Left ventricle myocardium inferior (tissue), 1 donor: ENCODE results near the gene CAPN5. TPM values are rescaled to one million over a fixed set of nuclear protein-coding genes. Genes with fewer than 3 reads are reported as not detected.

Source experiments
- DNase-seq: peaks from one replicate; pipeline ENCODE4 v3.0.0-alpha.2; 2020
- H3K27ac ChIP-seq: fragments of 200-600 bp; replicated peaks from 2 replicates; pipeline ENCODE4 v1.8.0; 2021
- H3K27me3 ChIP-seq: fragments of 200-600 bp; 2 replicates; pipeline ENCODE4 v1.8.0; 2021; ENCODE audit warnings: low read depth
- H3K36me3 ChIP-seq: fragments of 200-600 bp; 2 replicates; pipeline ENCODE4 v1.8.0; 2021
- H3K4me1 ChIP-seq: fragments of 200-600 bp; 2 replicates; pipeline ENCODE4 v1.8.0; 2021
- H3K4me3 ChIP-seq: fragments of 200-600 bp; 2 replicates; pipeline ENCODE4 v1.8.0; 2021; ENCODE audit warnings: mild to moderate bottlenecking, moderate library complexity
- H3K9me3 ChIP-seq: fragments of 200-600 bp; replicated peaks from 2 replicates; pipeline ENCODE4 v1.8.0; 2021
- intact Hi-C: fragments of 100-400 bp; cut with micrococcal nuclease; formaldehyde crosslinking; loops from one replicate; pipeline ENCODE4 v1.11.0; 2022
- total RNA-seq: library from RNA; stranded (reverse); fragmentation: NEBNext Ultra II Directional; extraction: Animal tissue kit (Norgen Biotek cat#: 25700); gene quantifications from one replicate; pipeline ENCODE4 v1.2.1, GENCODE V29; 2021
- TF ChIP-seq, protein P1 (sequence below): fragments of 200-600 bp; IDR thresholded peaks from 2 replicates; pipeline ENCODE4 v1.8.0; 2021; ENCODE audit warnings: antibody characterized with exemption, mild to moderate bottlenecking, borderline replicate concordance
- donor health status: DM: no; HTN: yes; CAD: no; lungs with severe emphysema.

CAPN5 gene
- total RNA-seq, 1 donor from 2014 or later = 2.3 TPM

GRCh38 chr11:77071077-77071476 lies 4.3 kb downstream of the CAPN5 start:
- no peak overlapping the region for H3K4me3 ChIP-seq
- TF ChIP-seq, protein P1, sequence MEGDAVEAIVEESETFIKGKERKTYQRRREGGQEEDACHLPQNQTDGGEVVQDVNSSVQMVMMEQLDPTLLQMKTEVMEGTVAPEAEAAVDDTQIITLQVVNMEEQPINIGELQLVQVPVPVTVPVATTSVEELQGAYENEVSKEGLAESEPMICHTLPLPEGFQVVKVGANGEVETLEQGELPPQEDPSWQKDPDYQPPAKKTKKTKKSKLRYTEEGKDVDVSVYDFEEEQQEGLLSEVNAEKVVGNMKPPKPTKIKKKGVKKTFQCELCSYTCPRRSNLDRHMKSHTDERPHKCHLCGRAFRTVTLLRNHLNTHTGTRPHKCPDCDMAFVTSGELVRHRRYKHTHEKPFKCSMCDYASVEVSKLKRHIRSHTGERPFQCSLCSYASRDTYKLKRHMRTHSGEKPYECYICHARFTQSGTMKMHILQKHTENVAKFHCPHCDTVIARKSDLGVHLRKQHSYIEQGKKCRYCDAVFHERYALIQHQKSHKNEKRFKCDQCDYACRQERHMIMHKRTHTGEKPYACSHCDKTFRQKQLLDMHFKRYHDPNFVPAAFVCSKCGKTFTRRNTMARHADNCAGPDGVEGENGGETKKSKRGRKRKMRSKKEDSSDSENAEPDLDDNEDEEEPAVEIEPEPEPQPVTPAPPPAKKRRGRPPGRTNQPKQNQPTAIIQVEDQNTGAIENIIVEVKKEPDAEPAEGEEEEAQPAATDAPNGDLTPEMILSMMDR = no peak
- no peaks in the 10 kb centered on the region for H3K27me3 ChIP-seq
- no peak for DNase-seq
- intact Hi-C loops = no loop called here
- no peak overlapping the region for H3K27ac ChIP-seq
- no peaks in the 10 kb centered on the region for H3K36me3 ChIP-seq
- peaks cover 51% of the 10 kb centered on the region for H3K4me1 ChIP-seq
- H3K9me3 ChIP-seq = no peaks in the 10 kb centered on the region

- no peaks in the 10 kb centered on the region for H3K27me3 ChIP-seq
- peak overlapping the region; percentile 89 for H3K27ac ChIP-seq
- H3K36me3 ChIP-seq = no peaks in the 10 kb centered on the region
- H3K4me3 ChIP-seq = no peak overlapping the region
- no peak for DNase-seq
- TF ChIP-seq, protein P1 = no peak
- H3K4me1 ChIP-seq = peaks cover 44% of the 10 kb centered on the region
- intact Hi-C loops = no loop called here
- no peaks in the 10 kb centered on the region for H3K9me3 ChIP-seq
These were observed 5.2 kb downstream of the CAPN5 start for GRCh38 chr11:77071671-77072605.

- H3K36me3 ChIP-seq = no peaks in the 10 kb centered on the region
- intact Hi-C loops = no loop called here
These were observed 6.1 kb downstream of the CAPN5 start for GRCh38 chr11:77072851-77073327.

GRCh38 chr11:77073328-77074001 lies 6.7 kb downstream of the CAPN5 start:
- peak; percentile 83 for DNase-seq
- peaks cover 7% of the 10 kb centered on the region for H3K9me3 ChIP-seq
- H3K27ac ChIP-seq = peak overlapping the region; percentile 89
- intact Hi-C loops = no loop called here
- H3K27me3 ChIP-seq = no peaks in the 10 kb centered on the region
- TF ChIP-seq, protein P1 = peak; percentile 49
- H3K4me1 ChIP-seq = peaks cover 32% of the 10 kb centered on the region
- no peaks in the 10 kb centered on the region for H3K36me3 ChIP-seq
- H3K4me3 ChIP-seq = no peak overlapping the region

More at GRCh38 chr11:77072851-77073327, 6.1 kb downstream of the CAPN5 start:
- H3K4me3 ChIP-seq = no peak overlapping the region
- no peaks in the 10 kb centered on the region for H3K27me3 ChIP-seq
- peaks cover 1% of the 10 kb centered on the region for H3K9me3 ChIP-seq
- H3K4me1 ChIP-seq = peaks cover 35% of the 10 kb centered on the region
- H3K27ac ChIP-seq = peak overlapping the region; percentile 89
- no peak for DNase-seq
- TF ChIP-seq, protein P1 = no peak

- peaks cover 13% of the 10 kb centered on the region for H3K9me3 ChIP-seq
- H3K4me1 ChIP-seq = peaks cover 32% of the 10 kb centered on the region
- H3K4me3 ChIP-seq = no peak overlapping the region
- no peaks in the 10 kb centered on the region for H3K36me3 ChIP-seq
- intact Hi-C loops = no loop called here
- TF ChIP-seq, protein P1 = no peak
- no peaks in the 10 kb centered on the region for H3K27me3 ChIP-seq
- no peak for DNase-seq
- H3K27ac ChIP-seq = peak overlapping the region; percentile 89
These were observed 7.4 kb downstream of the CAPN5 start for GRCh38 chr11:77074205-77074604.
